OCI-LY7 (cell line): ENCODE results near the gene ARHGAP24. TPM values are rescaled to one million over a fixed set of nuclear protein-coding genes. Genes with fewer than 3 reads are reported as not detected.

Source experiments
- BruUV-seq: library from RNA; stranded (reverse); fragments of 400-500 nt; replicated peaks from 2 replicates; lab custom pipeline; 2021; lab: Mats Ljungman, UMichigan
- CTCF ChIA-PET: fragments of 300-600 bp; sonication (Branson Sonifier 250); formaldehyde crosslinking; loops from one replicate; lab custom pipeline; 2022; ENCODE audit warnings: antibody characterized with exemption; ENCODE audit not compliant: unreplicated experiment; lab: Charles Lee
- POLR2A ChIA-PET: fragments of 300-600 bp; sonication (Branson Sonifier 250); formaldehyde crosslinking; loops from one replicate; lab custom pipeline; 2022; ENCODE audit warnings: antibody characterized with exemption; lab: Charles Lee
- DNase-seq: peaks from one replicate; pipeline ENCODE4 v3.0.0-alpha.2; 2015; ENCODE audit warnings: low spot score
- H2AFZ ChIP-seq: fragments of 200-600 bp; sonication (generic), shearing (Covaris generic); 2 replicates; pipeline ENCODE4 v1.6.1; 2014; ENCODE audit warnings: mild to moderate bottlenecking, antibody characterized with exemption, low read length, moderate library complexity
- H3K27ac ChIP-seq: fragments of 200-600 bp; sonication (generic); 2 replicates; pipeline ENCODE4 v1.5.1; 2014; ENCODE audit warnings: mixed run types, low read depth, mild to moderate bottlenecking, moderate library complexity, low read length, inconsistent platforms; ENCODE audit not compliant: poor library complexity, severe bottlenecking
- H3K36me3 ChIP-seq: fragments of 200-600 bp; sonication (generic); 2 replicates; pipeline ENCODE4 v1.6.1; 2014; ENCODE audit warnings: mild to moderate bottlenecking, antibody characterized with exemption, low read length, moderate library complexity, mixed read lengths; ENCODE audit not compliant: insufficient read depth
- H3K4me1 ChIP-seq: fragments of 200-600 bp; sonication (generic); 2 replicates; pipeline ENCODE4 v1.5.1; 2014; ENCODE audit warnings: mild to moderate bottlenecking, low read length; ENCODE audit not compliant: insufficient read depth, poor library complexity, severe bottlenecking
- H3K4me2 ChIP-seq: fragments of 200-600 bp; sonication (generic); 2 replicates; pipeline ENCODE4 v1.6.1; 2014; ENCODE audit warnings: mild to moderate bottlenecking, low read length
- H3K4me3 ChIP-seq: fragments of 200-600 bp; sonication (generic); 2 replicates; pipeline ENCODE4 v1.5.1; 2014; ENCODE audit warnings: mild to moderate bottlenecking, low read depth, low read length; ENCODE audit not compliant: poor library complexity, severe bottlenecking
- H3K79me2 ChIP-seq: fragments of 200-600 bp; sonication (generic); 2 replicates; pipeline ENCODE4 v1.6.1; 2016; ENCODE audit warnings: low read depth, mild to moderate bottlenecking, low read length, moderate library complexity, mixed read lengths; ENCODE audit not compliant: insufficient read depth
- H3K9me2 ChIP-seq: fragments of 200-600 bp; sonication (generic); 2 replicates; pipeline ENCODE4 v1.6.1; 2016; ENCODE audit warnings: mild to moderate bottlenecking, low read length, mixed read lengths; ENCODE audit not compliant: insufficient read depth
- H3K9me3 ChIP-seq: fragments of 200-600 bp; sonication (generic); 2 replicates; pipeline ENCODE4 v1.6.1; 2014; ENCODE audit warnings: mild to moderate bottlenecking, mixed run types, low read length, mixed read lengths
- H4K20me1 ChIP-seq: fragments of 200-600 bp; sonication (generic); 2 replicates; pipeline ENCODE4 v1.6.1; 2014; ENCODE audit warnings: mild to moderate bottlenecking, antibody characterized with exemption, low read length, moderate library complexity, mixed read lengths; ENCODE audit not compliant: insufficient read depth
- EZH2phosphoT487 ChIP-seq: fragments of 200-600 bp; sonication (generic); IDR thresholded peaks from 2 replicates; pipeline ENCODE4 v1.6.1; 2018; ENCODE audit warnings: low read depth, borderline replicate concordance, mild to moderate bottlenecking, mixed run types, antibody characterized with exemption, low read length, moderate library complexity, mixed read lengths
- intact Hi-C: fragments of 100-400 bp; cut with micrococcal nuclease; formaldehyde crosslinking; loops from one replicate; pipeline ENCODE4 v1.10.0; 2022; ENCODE audit not compliant: unreplicated experiment
- total RNA-seq, 2 experiments: library from RNA; depleted of rRNA in 1 of 2; stranded (reverse); fragments of >200 nt in 1 of 2; shearing (Covaris generic) in 1 of 2; gene quantifications; 2 replicates each; pipeline ENCODE4 v1.2.3, GENCODE V29; 2014 to 2022
- TF ChIP-seq, protein P1 (sequence below): fragments of 200-600 bp; sonication (generic); conservative IDR thresholded peaks from 2 replicates; pipeline ENCODE4 v1.5.1; 2014; ENCODE audit warnings: mild to moderate bottlenecking, antibody characterized with exemption, low read length, moderate library complexity, mixed read lengths

The ARHGAP24 gene
- total RNA-seq, 2 experiments from 2014 or later, result 0.88 to 4.4 TPM

DNA sequence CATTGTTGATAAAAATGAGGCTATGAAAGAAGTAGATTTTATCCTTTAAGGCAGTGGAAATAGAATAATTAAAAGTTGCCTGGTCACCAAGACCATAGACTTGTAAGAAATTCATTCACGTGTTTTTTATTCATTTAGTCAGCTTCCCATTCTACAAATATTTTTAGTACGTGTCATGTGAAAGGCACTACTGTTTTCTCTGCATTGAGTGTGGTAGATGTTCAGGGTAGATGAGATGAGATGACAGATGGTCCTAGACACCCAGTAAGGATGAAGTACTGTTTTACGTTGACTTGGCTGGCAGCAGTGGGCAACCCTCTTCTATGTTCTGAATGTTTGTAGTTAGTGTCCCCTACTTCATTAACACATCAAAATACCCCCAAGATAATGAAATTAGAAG lies 228.1 kb downstream of the ARHGAP24 start:
- intact Hi-C loops, result loop anchor here (5.0 kb wide), 2 partner anchors 96 to 226 kb away; partner anchors contain the start of gene ARHGAP24
- Histone ChIP-seq H3K79me2 (no peaks in the 10 kb centered on the region), H3K27ac (peak overlapping the region; percentile 99), H3K4me2 (peak overlapping the region; percentile 72), H3K9me3 (peaks cover 21% of the 10 kb centered on the region; the same call in 1 of the 2 replicates), H3K4me1 (peaks cover 64% of the 10 kb centered on the region), H2AFZ (peak overlapping the region; percentile 94), H3K36me3 (peaks cover 16% of the 10 kb centered on the region), H3K4me3 (peak overlapping the region; percentile 37), H3K9me2 (no peaks in the 10 kb centered on the region), H4K20me1 (no peaks in the 10 kb centered on the region)
- CTCF ChIA-PET, result no interaction called here
- DNase-seq, result peak; percentile 33
- POLR2A ChIA-PET, result interaction anchor here (0.6 to 5.6 kb wide), 8 partner anchors 8 to 335 kb away, joined by 3 to 47 read pairs (median 4); no protein-coding TSS in a partner anchor
- TF ChIP-seq, protein P1, sequence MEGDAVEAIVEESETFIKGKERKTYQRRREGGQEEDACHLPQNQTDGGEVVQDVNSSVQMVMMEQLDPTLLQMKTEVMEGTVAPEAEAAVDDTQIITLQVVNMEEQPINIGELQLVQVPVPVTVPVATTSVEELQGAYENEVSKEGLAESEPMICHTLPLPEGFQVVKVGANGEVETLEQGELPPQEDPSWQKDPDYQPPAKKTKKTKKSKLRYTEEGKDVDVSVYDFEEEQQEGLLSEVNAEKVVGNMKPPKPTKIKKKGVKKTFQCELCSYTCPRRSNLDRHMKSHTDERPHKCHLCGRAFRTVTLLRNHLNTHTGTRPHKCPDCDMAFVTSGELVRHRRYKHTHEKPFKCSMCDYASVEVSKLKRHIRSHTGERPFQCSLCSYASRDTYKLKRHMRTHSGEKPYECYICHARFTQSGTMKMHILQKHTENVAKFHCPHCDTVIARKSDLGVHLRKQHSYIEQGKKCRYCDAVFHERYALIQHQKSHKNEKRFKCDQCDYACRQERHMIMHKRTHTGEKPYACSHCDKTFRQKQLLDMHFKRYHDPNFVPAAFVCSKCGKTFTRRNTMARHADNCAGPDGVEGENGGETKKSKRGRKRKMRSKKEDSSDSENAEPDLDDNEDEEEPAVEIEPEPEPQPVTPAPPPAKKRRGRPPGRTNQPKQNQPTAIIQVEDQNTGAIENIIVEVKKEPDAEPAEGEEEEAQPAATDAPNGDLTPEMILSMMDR, result no peak
- TF ChIP-seq EZH2phosphoT487, result no peak
- no TSS peak for BruUV-seq

DNA sequence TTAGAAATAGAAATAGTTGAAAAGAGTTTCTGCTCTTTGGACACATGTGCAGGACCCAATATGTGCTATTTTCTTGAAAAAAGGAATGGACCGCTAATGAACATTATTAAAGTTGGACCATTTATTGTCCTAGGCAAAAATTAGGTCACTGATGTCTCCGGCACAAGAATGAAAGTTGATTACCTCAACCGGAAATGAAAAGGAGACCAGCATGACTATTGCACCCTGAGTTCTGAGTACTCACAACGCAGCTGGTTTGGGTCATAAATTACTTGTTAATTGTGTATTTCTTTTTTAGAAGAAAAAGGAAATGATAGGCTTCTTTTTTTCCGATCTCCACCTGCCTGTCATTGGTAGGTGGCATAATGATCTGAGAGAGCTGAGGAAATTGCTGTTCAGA lies 232.7 kb downstream of the ARHGAP24 start:
- POLR2A ChIA-PET, result interaction anchor here (0.7 to 1.4 kb wide), 6 partner anchors 19 to 47 kb away, joined by 3 to 5 read pairs (median 4); no protein-coding TSS in a partner anchor
- TF ChIP-seq, protein P1, result no peak
- no peak for TF ChIP-seq EZH2phosphoT487
- H3K9me2 ChIP-seq, result no peaks in the 10 kb centered on the region
- H4K20me1 ChIP-seq, result no peaks in the 10 kb centered on the region
- H3K4me3 ChIP-seq, result peak overlapping the region; percentile 34
- peak; percentile 64 for DNase-seq
- peak overlapping the region; percentile 64 for H3K4me2 ChIP-seq
- H3K9me3 ChIP-seq, result peaks cover 13% of the 10 kb centered on the region; the same call in 1 of the 2 replicates
- intact Hi-C loops, result no loop called here
- H2AFZ ChIP-seq, result peak overlapping the region; percentile 96
- H3K36me3 ChIP-seq, result peaks cover 7% of the 10 kb centered on the region
- BruUV-seq, result no TSS peak
- peaks cover 55% of the 10 kb centered on the region for H3K4me1 ChIP-seq
- H3K79me2 ChIP-seq, result no peaks in the 10 kb centered on the region
- CTCF ChIA-PET, result no interaction called here
- peak overlapping the region; percentile 56 for H3K27ac ChIP-seq

DNA sequence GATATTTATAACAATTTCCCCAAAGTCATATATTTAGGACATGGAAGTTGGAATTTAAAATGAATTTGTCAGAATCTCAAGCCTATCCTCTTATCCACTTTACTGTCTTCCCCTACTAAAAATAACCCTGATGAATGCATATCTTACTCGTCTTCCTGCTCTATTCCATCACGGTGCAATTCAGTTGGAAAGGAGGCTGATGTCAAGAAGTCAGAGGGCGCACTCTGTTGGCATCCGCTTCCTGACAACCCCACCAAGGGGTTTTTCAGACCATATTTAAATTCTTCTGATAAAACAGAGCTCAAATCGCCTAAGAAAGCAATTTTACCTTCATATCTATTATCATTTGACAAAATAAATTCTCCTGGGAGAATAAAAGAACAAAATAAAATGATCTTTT lies 233.5 kb downstream of the ARHGAP24 start:
- H3K27ac ChIP-seq, result no peak overlapping the region
- CTCF ChIA-PET, result no interaction called here
- intact Hi-C loops, result no loop called here

More for the DNA sequence above, 233.5 kb downstream of the ARHGAP24 start:
- no peaks in the 10 kb centered on the region for H3K79me2 ChIP-seq
- BruUV-seq, result no TSS peak
- H3K4me1 ChIP-seq, result peaks cover 55% of the 10 kb centered on the region
- H3K9me2 ChIP-seq, result no peaks in the 10 kb centered on the region
- H3K4me3 ChIP-seq, result no peak overlapping the region
- POLR2A ChIA-PET, result interaction anchor here (0.6 to 1.4 kb wide), 4 partner anchors 27 to 218 kb away, joined by 3 to 4 read pairs (median 4); no protein-coding TSS in a partner anchor
- H4K20me1 ChIP-seq, result no peaks in the 10 kb centered on the region
- no peak for DNase-seq
- H3K4me2 ChIP-seq, result peak overlapping the region; percentile 30
- peak overlapping the region; percentile 96 for H2AFZ ChIP-seq
- peaks cover 13% of the 10 kb centered on the region; the same call in 1 of the 2 replicates for H3K9me3 ChIP-seq
- no peak for TF ChIP-seq EZH2phosphoT487
- TF ChIP-seq, protein P1, result peak; percentile 52; the same call in 1 of the 2 replicates
- H3K36me3 ChIP-seq, result peaks cover 7% of the 10 kb centered on the region
